CD4-positive, alpha-beta T cell treated with Interleukin-4 for 4 hours (primary cell): ENCODE data around the gene ZNF282.
"Not testable (repeated sequence)": the region's sequence is repeated elsewhere in the genome, so short reads cannot be mapped to it uniquely, and the experiment has no call there.

Experiments used
- DNase-seq: peaks from one replicate; pipeline ENCODE4 v3.0.0-alpha.2; 2020

ZNF282 gene

GRCh38 chr7:149261829-149262617, 66.7 kb downstream of the ZNF282 start, which contains the start of gene ZNF783:
Gene ZNF783 (plus strand): TSS chr7:149262196. CDS start chr7:149262334, 138 bp downstream.
- DNase-seq, result peak; percentile 88

- DNase-seq, result no peak
Measured at GRCh38 chr7:149266451-149266850, 71.1 kb downstream of the ZNF282 start.

- DNase-seq, result no peak
Measured at GRCh38 chr7:149267733-149268132, 72.4 kb downstream of the ZNF282 start.

GRCh38 chr7:149274424-149274823, 79.1 kb downstream of the ZNF282 start:
- not testable (repeated sequence) for DNase-seq
